Neutrophil (primary cell): Measurements from ENCODE around the gene DEFB127.
"Not testable (repeated sequence)": the region's sequence is repeated elsewhere in the genome, so short reads cannot be mapped to it uniquely, and the experiment has no call there.

ENCODE experiments used
- H3K27ac ChIP-seq: fragments of 200-600 bp; sonication (generic); 2 replicates; pipeline ENCODE4 v1.5.1; 2016; ENCODE audit warnings: mild to moderate bottlenecking, moderate library complexity
- H3K27me3 ChIP-seq: fragments of 200-600 bp; sonication (generic); 2 replicates; pipeline ENCODE4 v1.6.0; 2016; ENCODE audit warnings: mild to moderate bottlenecking
- H3K36me3 ChIP-seq: fragments of 200-600 bp; sonication (generic); 2 replicates; pipeline ENCODE4 v1.5.1; 2017
- H3K4me1 ChIP-seq, 2 experiments: fragments of 200-600 bp in 1 of 2; sonication (generic) in 1 of 2; 1 replicate in 1 of 2; 2 replicates in 1 of 2; pipeline versions ENCODE4 v1.5.1 to v1.6.1; 2013 to 2016; ENCODE audit warnings: low read depth in 1 of 2, low read length in 1 of 2, mild to moderate bottlenecking in 1 of 2, moderate library complexity in 1 of 2; ENCODE audit not compliant: control insufficient read depth in 1 of 2, insufficient read depth in 1 of 2
- H3K4me3 ChIP-seq, 2 experiments: fragments of 200-600 bp in 1 of 2; sonication (generic) in 1 of 2; 1 replicate in 1 of 2; 2 replicates in 1 of 2; pipeline ENCODE4 v1.5.1; 2013 to 2016; ENCODE audit warnings: low read depth in 1 of 2, low read length in 1 of 2, mild to moderate bottlenecking in 1 of 2, moderate library complexity in 1 of 2
- H3K9me3 ChIP-seq: fragments of 200-600 bp; sonication (generic); 2 replicates; pipeline ENCODE4 v1.5.1; 2016
- CTCF ChIP-seq: fragments of 200-600 bp; sonication (generic); IDR thresholded peaks from 2 replicates; pipeline ENCODE4 v1.5.1; 2016; ENCODE audit warnings: antibody characterized with exemption

DEFB127 gene

GRCh38 chr20:187733-188132, 30.5 kb downstream of the DEFB127 start:
- Histone ChIP-seq H3K4me1 (no peaks in the 10 kb centered on the region), H3K27me3 (peaks cover 40% of the 10 kb centered on the region), H3K36me3 (no peaks in the 10 kb centered on the region), H3K9me3 (no peaks in the 10 kb centered on the region), H3K4me3 (no peak overlapping the region), H3K27ac (no peak overlapping the region)
- TF ChIP-seq CTCF = no peak

GRCh38 chr20:189611-190010, 32.4 kb downstream of the DEFB127 start, which contains the start of gene DEFB128:
Gene DEFB128 (minus strand): TSS chr20:189711. CDS start chr20:189623, 88 bp downstream.
- H3K4me3 ChIP-seq = no peak within 1 kb of the TSS
- H3K4me1 ChIP-seq = no peaks in the 10 kb centered on the region
- H3K9me3 ChIP-seq = no peaks in the 10 kb centered on the region
- H3K27ac ChIP-seq = no peak within 1 kb of the TSS
- TF ChIP-seq CTCF = no peak
- no peaks in the 10 kb centered on the region for H3K36me3 ChIP-seq
- H3K27me3 ChIP-seq = peaks cover 40% of the 10 kb centered on the region

GRCh38 chr20:198225-198624, 41.0 kb downstream of the DEFB127 start:
- Histone ChIP-seq H3K9me3 (no peaks in the 10 kb centered on the region), H3K27ac (no peak overlapping the region), H3K36me3 (no peaks in the 10 kb centered on the region), H3K4me1 (no peaks in the 10 kb centered on the region), H3K4me3 (no peak overlapping the region), H3K27me3 (peaks cover 21% of the 10 kb centered on the region)
- TF ChIP-seq CTCF = no peak

GRCh38 chr20:199996-200395, 42.7 kb downstream of the DEFB127 start:
- H3K27ac ChIP-seq = no peak overlapping the region
- no peak overlapping the region for H3K4me3 ChIP-seq
- no peaks in the 10 kb centered on the region for H3K36me3 ChIP-seq
- no peaks in the 10 kb centered on the region for H3K4me1 ChIP-seq
- H3K27me3 ChIP-seq = peaks cover 20% of the 10 kb centered on the region
- H3K9me3 ChIP-seq = no peaks in the 10 kb centered on the region
- TF ChIP-seq CTCF = no peak

GRCh38 chr20:203630-204029, 46.4 kb downstream of the DEFB127 start:
- not testable (repeated sequence) for H3K4me1 ChIP-seq

More at GRCh38 chr20:203630-204029, 46.4 kb downstream of the DEFB127 start:
- H3K4me3 ChIP-seq, H3K9me3 ChIP-seq, H3K36me3 ChIP-seq, H3K27ac ChIP-seq: not testable (repeated sequence)
- peaks cover 18% of the 10 kb centered on the region for H3K27me3 ChIP-seq
